ENCODE data around the gene NKX3-2. TPM values are rescaled to one million over a fixed set of nuclear protein-coding genes. Genes with fewer than 3 reads are reported as not detected.
A peak's percentile ranks its signal among the peaks of the same experiment; 100 is the strongest.

Gene NKX3-2
- total and polyA plus RNA-seq, 2 of the 8 experiments (the other 6 are each of a cell fraction or from before 2014, with no cell fraction given): 0.13 TPM; not detected in 1

DNA sequence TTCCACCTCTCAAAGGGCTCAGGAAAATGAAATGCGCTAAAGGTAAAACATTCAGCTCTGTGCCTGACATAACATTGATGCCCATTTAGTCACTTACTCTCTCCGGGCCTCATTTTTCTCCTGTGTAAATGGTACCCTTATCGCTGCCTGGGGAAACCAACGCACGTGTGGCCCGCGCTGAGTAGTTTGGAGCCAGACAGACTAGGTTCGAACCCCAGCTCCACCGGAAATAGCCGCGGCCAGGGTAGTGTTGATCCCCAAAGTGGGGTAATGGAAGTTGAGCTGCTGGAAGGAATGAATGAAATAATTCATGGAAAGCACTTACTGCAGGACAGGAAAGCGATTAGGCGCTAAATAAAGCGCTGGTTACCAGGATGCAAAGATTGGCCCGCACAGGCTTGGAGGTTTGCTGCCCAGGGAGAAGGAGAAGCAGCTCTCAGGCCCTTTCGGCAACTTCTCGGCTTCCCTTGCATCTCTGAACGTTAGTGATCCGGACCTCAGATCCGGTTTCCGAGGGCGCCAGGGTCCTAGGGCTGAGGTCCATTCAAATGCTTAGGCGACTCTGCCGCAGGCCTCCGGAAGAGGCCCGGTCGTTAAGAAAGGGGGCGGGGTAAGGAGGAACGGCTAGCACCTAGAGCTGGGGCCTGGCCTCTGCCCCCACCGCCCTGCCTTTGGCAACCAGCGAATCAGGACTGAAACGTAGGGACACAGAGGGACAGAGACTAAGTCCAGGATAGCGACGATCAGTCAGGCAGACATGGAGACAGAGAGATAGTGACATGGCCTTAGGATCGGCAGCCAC is 13.3 kb downstream of the NKX3-2 start (continued):
- TF ChIP-seq POU5F1 (IDR thresholded peaks at IDR 0.05; ENCODE audit: low read depth, low read length): no peak
- peak; percentile 80; the same call in 1 of the 2 replicates for TF ChIP-seq SUZ12 (IDR thresholded peaks at IDR 0.05; ENCODE audit: low read length)
- no peak for TF ChIP-seq GTF2F1 (IDR thresholded peaks at IDR 0.05; ENCODE audit: borderline replicate concordance, low read depth, low read length)
- TF ChIP-seq PHF8 (conservative IDR thresholded peaks at IDR 0.05; ENCODE audit: low read depth, low read length): no peak
- no peak for TF ChIP-seq BACH1 (IDR thresholded peaks at IDR 0.05; ENCODE audit: low read length)
- TF ChIP-seq ASH2L (IDR thresholded peaks at IDR 0.05; ENCODE audit: low read length): peak; percentile 49
- no peak for TF ChIP-seq TAF7 (optimal IDR thresholded peaks at IDR 0.05; ENCODE audit: borderline replicate concordance, low read depth, low read length)
- no peak for TF ChIP-seq RBBP5 (IDR thresholded peaks at IDR 0.05; ENCODE audit: borderline replicate concordance, low read depth, low read length)
- no peak for TF ChIP-seq CBX8 (IDR thresholded peaks at IDR 0.05; ENCODE audit: borderline replicate concordance, low read depth, low read length)
- TF ChIP-seq RAD21 (IDR thresholded peaks at IDR 0.05 in 1 of 2, conservative IDR thresholded peaks at IDR 0.05 in 1 of 2; ENCODE audit: low read depth in 2 of 2, low read length in 2 of 2): no peak
- TF ChIP-seq TEAD4 (IDR thresholded peaks at IDR 0.05; ENCODE audit: low read depth, low read length): no peak
- TF ChIP-seq SRF (IDR thresholded peaks at IDR 0.05; ENCODE audit: low read depth, low read length): no peak
- peak; percentile 57; the same call in 1 of the 2 replicates for TF ChIP-seq TCF12 (IDR thresholded peaks at IDR 0.05; ENCODE audit: low read depth, low read length)
- TF ChIP-seq CHD2 (IDR thresholded peaks at IDR 0.05; ENCODE audit: low read length): no peak
- TF ChIP-seq ZNF274 (IDR thresholded peaks at IDR 0.05; ENCODE audit: borderline replicate concordance, extremely low read depth, low read length): no peak
- TF ChIP-seq ATF3 (IDR thresholded peaks at IDR 0.05; ENCODE audit: insufficient read depth, low read depth, low read length): no peak
- TF ChIP-seq POLR2AphosphoS5 (IDR thresholded peaks at IDR 0.05; ENCODE audit: low read depth, low read length): no peak
- no peak for TF ChIP-seq GABPA (IDR thresholded peaks at IDR 0.05; ENCODE audit: borderline replicate concordance, insufficient read depth, low read length)
- no peak for TF ChIP-seq EP300 (IDR thresholded peaks at IDR 0.05; ENCODE audit: borderline replicate concordance in 1 of 2, low read depth in 2 of 2, low read length in 2 of 2)
- TF ChIP-seq SP2 (IDR thresholded peaks at IDR 0.05; ENCODE audit: low read length): no peak
- no peak for TF ChIP-seq SAP30 (IDR thresholded peaks at IDR 0.05; ENCODE audit: insufficient read depth, insufficient replicate concordance, low read length)
- no peak for TF ChIP-seq CBX5 (IDR thresholded peaks at IDR 0.05; ENCODE audit: low read depth, low read length)
- no peak for TF ChIP-seq CEBPB (IDR thresholded peaks at IDR 0.05; ENCODE audit: low read depth, low read length)
- TF ChIP-seq SIN3A (conservative IDR thresholded peaks at IDR 0.05 in 1 of 2, IDR thresholded peaks at IDR 0.05 in 1 of 2; ENCODE audit: low read depth in 1 of 2, low read length in 2 of 2): no peak

Measured in H1 (cell line).